ENCODE measurements around the gene AFP. TPM values are rescaled to one million over a fixed set of nuclear protein-coding genes. Genes with fewer than 3 reads are reported as not detected.

The AFP gene
- total RNA-seq, 1 donor from 2014 or later = not detected

DNA sequence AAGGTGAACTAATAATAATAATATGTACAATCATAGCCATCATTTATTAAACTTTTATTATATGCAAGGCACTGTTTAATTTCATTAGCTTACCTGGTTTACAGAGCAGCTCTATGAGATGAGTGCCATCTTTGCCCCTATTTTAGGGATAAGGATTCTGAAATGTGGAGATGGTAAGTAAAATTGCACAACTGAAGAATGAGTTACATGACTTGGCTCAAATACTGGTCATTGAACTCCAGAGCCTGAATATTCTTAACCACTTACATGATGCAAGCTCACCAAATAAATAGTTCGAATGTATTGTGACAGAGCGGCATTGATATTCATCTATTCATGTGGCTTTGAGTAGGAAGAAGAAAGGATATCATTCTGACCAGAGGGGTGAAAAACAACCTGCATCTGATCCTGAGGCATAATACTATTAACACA, 20.2 kb upstream of the AFP start:
- H3K36me3 Mint-ChIP-seq (ENCODE audit: low read depth) = no peaks in the 10 kb centered on the region
- TF ChIP-seq, protein P1, sequence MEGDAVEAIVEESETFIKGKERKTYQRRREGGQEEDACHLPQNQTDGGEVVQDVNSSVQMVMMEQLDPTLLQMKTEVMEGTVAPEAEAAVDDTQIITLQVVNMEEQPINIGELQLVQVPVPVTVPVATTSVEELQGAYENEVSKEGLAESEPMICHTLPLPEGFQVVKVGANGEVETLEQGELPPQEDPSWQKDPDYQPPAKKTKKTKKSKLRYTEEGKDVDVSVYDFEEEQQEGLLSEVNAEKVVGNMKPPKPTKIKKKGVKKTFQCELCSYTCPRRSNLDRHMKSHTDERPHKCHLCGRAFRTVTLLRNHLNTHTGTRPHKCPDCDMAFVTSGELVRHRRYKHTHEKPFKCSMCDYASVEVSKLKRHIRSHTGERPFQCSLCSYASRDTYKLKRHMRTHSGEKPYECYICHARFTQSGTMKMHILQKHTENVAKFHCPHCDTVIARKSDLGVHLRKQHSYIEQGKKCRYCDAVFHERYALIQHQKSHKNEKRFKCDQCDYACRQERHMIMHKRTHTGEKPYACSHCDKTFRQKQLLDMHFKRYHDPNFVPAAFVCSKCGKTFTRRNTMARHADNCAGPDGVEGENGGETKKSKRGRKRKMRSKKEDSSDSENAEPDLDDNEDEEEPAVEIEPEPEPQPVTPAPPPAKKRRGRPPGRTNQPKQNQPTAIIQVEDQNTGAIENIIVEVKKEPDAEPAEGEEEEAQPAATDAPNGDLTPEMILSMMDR (conservative IDR thresholded peaks at IDR 0.05) = no peak
- peaks cover 3% of the 10 kb centered on the region for H3K4me1 Mint-ChIP-seq

DNA sequence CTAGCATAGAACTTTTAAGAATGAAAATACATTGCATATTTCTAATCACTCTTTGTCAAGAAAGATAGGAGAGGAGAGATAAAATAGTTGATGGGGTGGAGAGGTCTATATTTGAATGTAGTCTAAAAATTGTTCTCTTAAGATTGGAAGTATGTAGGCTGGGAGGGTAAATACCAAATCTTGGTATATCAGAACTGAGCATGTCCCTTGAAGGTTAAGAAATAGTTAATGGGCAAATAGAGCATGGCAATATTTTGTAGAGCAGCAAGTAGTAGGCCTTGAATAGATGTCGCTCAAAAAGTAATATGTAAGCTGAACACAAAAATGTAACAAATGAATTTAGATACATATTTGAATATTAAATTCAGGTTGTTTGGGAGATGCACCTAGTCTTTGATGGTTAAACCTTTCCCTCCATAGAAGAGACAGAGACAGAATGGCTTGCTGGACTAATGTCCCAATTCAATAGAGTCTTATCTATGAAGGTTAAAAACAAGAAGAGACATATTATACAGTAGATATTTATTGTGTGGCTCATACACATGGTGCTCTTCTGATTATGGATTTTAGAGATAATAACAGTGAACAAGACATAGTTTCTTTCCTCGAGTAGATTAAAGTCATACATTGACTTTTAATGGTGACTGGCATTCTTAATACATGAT, 19.5 kb upstream of the AFP start:
- no peaks in the 10 kb centered on the region for H3K9me3 Mint-ChIP-seq
- no peaks in the 10 kb centered on the region for H3K36me3 Mint-ChIP-seq (ENCODE audit: low read depth)
- H3K4me3 Mint-ChIP-seq = no peak overlapping the region
- TF ChIP-seq, protein P1 (conservative IDR thresholded peaks at IDR 0.05) = no peak
- H3K27ac Mint-ChIP-seq (ENCODE audit: unreplicated experiment) = no peak overlapping the region
- peaks cover 3% of the 10 kb centered on the region for H3K4me1 Mint-ChIP-seq
- no peak for DNase-seq (ENCODE audit: low read depth, low spot score)
- H3K27me3 Mint-ChIP-seq (ENCODE audit: low read depth) = no peaks in the 10 kb centered on the region

More for the DNA sequence above, 20.2 kb upstream of the AFP start:
- no peak overlapping the region for H3K27ac Mint-ChIP-seq (ENCODE audit: unreplicated experiment)
- no peaks in the 10 kb centered on the region for H3K9me3 Mint-ChIP-seq
- H3K4me3 Mint-ChIP-seq = no peak overlapping the region
- DNase-seq (ENCODE audit: low read depth, low spot score) = no peak
- H3K27me3 Mint-ChIP-seq (ENCODE audit: low read depth) = no peaks in the 10 kb centered on the region

DNA sequence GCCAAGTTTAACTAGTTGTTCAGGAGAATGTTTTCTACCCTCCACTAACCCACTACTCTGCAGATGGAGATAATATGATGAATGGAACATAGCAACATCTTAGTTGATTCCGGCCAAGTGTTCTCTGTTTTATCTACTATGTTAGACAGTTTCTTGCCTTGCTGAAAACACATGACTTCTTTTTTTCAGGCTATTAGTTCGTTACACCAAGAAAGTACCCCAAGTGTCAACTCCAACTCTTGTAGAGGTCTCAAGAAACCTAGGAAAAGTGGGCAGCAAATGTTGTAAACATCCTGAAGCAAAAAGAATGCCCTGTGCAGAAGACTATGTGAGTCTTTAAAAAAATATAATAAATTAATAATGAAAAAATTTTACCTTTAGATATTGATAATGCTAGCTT, 18.7 kb upstream of the AFP start:
- Mint-ChIP-seq H3K36me3 (ENCODE audit: low read depth) (no peaks in the 10 kb centered on the region), H3K4me3 (no peak overlapping the region), H3K4me1 (peaks cover 3% of the 10 kb centered on the region), H3K9me3 (no peaks in the 10 kb centered on the region), H3K27me3 (ENCODE audit: low read depth) (no peaks in the 10 kb centered on the region), H3K27ac (ENCODE audit: unreplicated experiment) (no peak overlapping the region)
- TF ChIP-seq, protein P1 (conservative IDR thresholded peaks at IDR 0.05) = no peak
- DNase-seq (ENCODE audit: low read depth, low spot score) = no peak

DNA sequence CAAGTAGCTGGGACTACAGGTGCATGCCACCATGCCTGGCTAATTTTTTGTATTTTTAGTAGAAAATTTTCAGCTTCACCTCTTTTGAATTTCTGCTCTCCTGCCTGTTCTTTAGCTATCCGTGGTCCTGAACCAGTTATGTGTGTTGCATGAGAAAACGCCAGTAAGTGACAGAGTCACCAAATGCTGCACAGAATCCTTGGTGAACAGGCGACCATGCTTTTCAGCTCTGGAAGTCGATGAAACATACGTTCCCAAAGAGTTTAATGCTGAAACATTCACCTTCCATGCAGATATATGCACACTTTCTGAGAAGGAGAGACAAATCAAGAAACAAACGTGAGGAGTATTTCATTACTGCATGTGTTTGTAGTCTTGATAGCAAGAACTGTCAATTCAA, 18.0 kb upstream of the AFP start:
- H3K27me3 Mint-ChIP-seq (ENCODE audit: low read depth) = no peaks in the 10 kb centered on the region
- no peaks in the 10 kb centered on the region for H3K9me3 Mint-ChIP-seq
- TF ChIP-seq, protein P1 (conservative IDR thresholded peaks at IDR 0.05) = no peak
- no peak overlapping the region for H3K4me3 Mint-ChIP-seq
- H3K36me3 Mint-ChIP-seq (ENCODE audit: low read depth) = no peaks in the 10 kb centered on the region
- peaks cover 3% of the 10 kb centered on the region for H3K4me1 Mint-ChIP-seq
- DNase-seq (ENCODE audit: low read depth, low spot score) = no peak
- H3K27ac Mint-ChIP-seq (ENCODE audit: unreplicated experiment) = no peak overlapping the region

DNA sequence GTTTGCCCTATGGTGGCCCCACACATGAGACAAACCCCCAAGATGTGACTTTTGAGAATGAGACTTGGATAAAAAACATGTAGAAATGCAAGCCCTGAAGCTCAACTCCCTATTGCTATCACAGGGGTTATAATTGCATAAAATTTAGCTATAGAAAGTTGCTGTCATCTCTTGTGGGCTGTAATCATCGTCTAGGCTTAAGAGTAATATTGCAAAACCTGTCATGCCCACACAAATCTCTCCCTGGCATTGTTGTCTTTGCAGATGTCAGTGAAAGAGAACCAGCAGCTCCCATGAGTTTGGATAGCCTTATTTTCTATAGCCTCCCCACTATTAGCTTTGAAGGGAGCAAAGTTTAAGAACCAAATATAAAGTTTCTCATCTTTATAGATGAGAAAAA, 17.3 kb upstream of the AFP start:
- Mint-ChIP-seq H3K27me3 (ENCODE audit: low read depth) (no peaks in the 10 kb centered on the region), H3K4me3 (no peak overlapping the region), H3K27ac (ENCODE audit: unreplicated experiment) (no peak overlapping the region), H3K36me3 (ENCODE audit: low read depth) (no peaks in the 10 kb centered on the region), H3K4me1 (peaks cover 3% of the 10 kb centered on the region), H3K9me3 (no peaks in the 10 kb centered on the region)
- no peak for DNase-seq (ENCODE audit: low read depth, low spot score)
- TF ChIP-seq, protein P1 (conservative IDR thresholded peaks at IDR 0.05) = no peak
